Gastrocnemius medialis (tissue), 4 donors: ENCODE results near the gene RNF2. TPM values are rescaled to one million over a fixed set of nuclear protein-coding genes. Genes with fewer than 3 reads are reported as not detected.

ENCODE experiments used
- ATAC-seq, 2 donors: fragments of 150-250 bp; one replicate each; pipeline ENCODE4 v1.9.1; 2016
- DNase-seq, 2 donors: peaks; one replicate each; pipeline ENCODE4 v3.0.0-alpha.2; 2019
- H3K27ac ChIP-seq, 4 donors: fragments of 200-600 bp; sonication (generic); 1 replicate in 1 of 4; 2 replicates in 3 of 4; pipeline ENCODE4 v1.5.1; 2016 to 2018; ENCODE audit warnings: mild to moderate bottlenecking in 2 of 4, moderate library complexity in 1 of 4
- H3K27me3 ChIP-seq, 3 donors: fragments of 200-600 bp; sonication (generic) in 2 of 3; 1 replicate in 1 of 3; 2 replicates in 2 of 3; pipeline versions ENCODE4 v1.5.1 to v1.6.0; 2016 to 2019; ENCODE audit warnings: mild to moderate bottlenecking in 1 of 3, moderate library complexity in 1 of 3
- H3K36me3 ChIP-seq, 2 donors: fragments of 200-600 bp; sonication (generic) in 1 of 2; one replicate each; pipeline ENCODE4 v1.5.1; 2017 to 2018
- H3K4me1 ChIP-seq, 2 donors: fragments of 200-600 bp; sonication (generic) in 1 of 2; one replicate each; pipeline ENCODE4 v1.5.1; 2016 to 2017; ENCODE audit warnings: mild to moderate bottlenecking in 2 of 2
- H3K4me3 ChIP-seq, 4 donors: fragments of 200-600 bp; sonication (generic) in 3 of 4; 1 replicate in 1 of 4; 2 replicates in 3 of 4; pipeline ENCODE4 v1.5.1; 2016 to 2019; ENCODE audit warnings: mild to moderate bottlenecking in 2 of 4
- H3K9me3 ChIP-seq, 3 donors: fragments of 200-600 bp; sonication (generic) in 2 of 3; 1 replicate in 1 of 3; 2 replicates in 2 of 3; pipeline ENCODE4 v1.5.1; 2016 to 2019
- CTCF ChIP-seq, 5 experiments: fragments of 450-650 bp in 3 of 5; fragments of 200-600 bp in 2 of 5; sonication (generic) in 2 of 5; IDR thresholded peaks in 4 of 5; conservative IDR thresholded peaks in 1 of 5; 1 replicate in 4 of 5; 2 replicates in 1 of 5; pipeline ENCODE4 v1.5.1; 2016 to 2019; ENCODE audit warnings: antibody characterized with exemption in 5 of 5, mild to moderate bottlenecking in 3 of 5, moderate library complexity in 3 of 5
- POLR2A ChIP-seq, 2 donors: fragments of 450-650 bp; IDR thresholded peaks; one replicate each; pipeline ENCODE4 v1.6.1; 2017; ENCODE audit warnings: antibody characterized with exemption in 2 of 2, mild to moderate bottlenecking in 2 of 2, moderate library complexity in 2 of 2
- in situ Hi-C, 4 donors: fragments of 200-750 bp; cut with MboI; loops; one replicate each; pipeline versions ENCODE4 v1.15.0 to v1.8.0; 2017; ENCODE audit warnings: low sequenced_read_pairs in 4 of 4
- intact Hi-C: fragments of 100-400 bp; cut with DNase I; formaldehyde crosslinking; loops from one replicate; pipeline ENCODE4 v1.15.1; 2023; ENCODE audit warnings: low total_unique reads
- total RNA-seq, 4 donors: library from RNA; depleted of rRNA; stranded (reverse); fragments of >200 nt; gene quantifications; one replicate each; pipeline versions ENCODE4 v1.1.0 to v1.2.3, GENCODE V29; 2016

Gene RNF2
- total RNA-seq, 4 donors from 2014 or later: 5.4 to 11.0 (median 7.3) TPM

DNA sequence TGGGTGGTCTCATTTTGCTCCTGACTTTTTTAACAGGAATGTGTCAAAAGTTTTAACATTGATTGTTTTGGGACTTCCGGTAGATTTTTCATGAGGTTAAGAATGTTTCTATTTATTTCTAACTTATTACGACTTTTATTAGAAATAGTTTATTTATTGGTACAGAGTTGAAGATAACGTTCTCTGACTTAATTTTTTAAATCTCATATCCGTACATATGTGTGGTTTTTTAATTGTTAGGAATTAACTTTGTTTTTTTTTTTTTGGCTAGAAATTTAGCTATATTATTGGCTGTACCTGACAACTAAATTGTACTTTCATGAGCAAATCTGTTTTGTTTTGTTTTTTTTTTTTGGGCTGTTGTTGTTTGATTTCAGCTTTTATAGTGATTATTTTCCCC is 32.0 kb downstream of the RNF2 start:
- H3K9me3 ChIP-seq: no peaks in the 10 kb centered on the region
- H3K27ac ChIP-seq: no peak overlapping the region
- no peaks in the 10 kb centered on the region for H3K36me3 ChIP-seq
- no peak for DNase-seq
- intact Hi-C loops (no loop called here), in situ Hi-C loops (no loop called here)
- TF ChIP-seq CTCF (IDR thresholded peaks at IDR 0.05 in 4 of 5, conservative IDR thresholded peaks at IDR 0.05 in 1 of 5): no peak
- no peak for TF ChIP-seq POLR2A (IDR thresholded peaks at IDR 0.05)
- no peak overlapping the region for H3K4me3 ChIP-seq
- H3K4me1 ChIP-seq: peaks cover 0 to 4% of the 10 kb centered on the region in 2 donors
- no peaks in the 10 kb centered on the region for H3K27me3 ChIP-seq
- ATAC-seq: no peak

DNA sequence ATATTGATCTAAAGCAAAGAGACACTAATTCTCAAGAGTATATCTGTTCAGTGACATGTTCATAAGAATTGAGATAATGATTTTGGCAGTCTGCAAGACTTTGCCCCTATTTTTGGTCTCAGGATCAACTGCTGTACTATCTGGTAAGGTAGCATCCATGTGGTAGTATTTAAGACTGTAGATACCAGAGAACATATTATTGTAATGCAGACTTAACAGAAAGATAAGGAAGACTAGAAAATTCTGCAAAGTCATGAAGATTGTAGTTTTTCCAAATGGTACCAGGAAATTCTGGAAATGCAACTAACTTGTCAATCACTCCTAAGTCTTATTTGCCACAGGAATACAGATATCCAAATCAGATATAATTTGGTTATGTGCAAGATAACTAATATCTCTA is 35.1 kb downstream of the RNF2 start:
- H3K9me3 ChIP-seq: no peaks in the 10 kb centered on the region
- no peaks in the 10 kb centered on the region for H3K27me3 ChIP-seq
- no peak overlapping the region for H3K27ac ChIP-seq
- no peak for TF ChIP-seq POLR2A (IDR thresholded peaks at IDR 0.05)
- TF ChIP-seq CTCF (IDR thresholded peaks at IDR 0.05 in 4 of 5, conservative IDR thresholded peaks at IDR 0.05 in 1 of 5): no peak
- ATAC-seq: no peak
- peaks cover 0 to 4% of the 10 kb centered on the region in 2 donors for H3K4me1 ChIP-seq
- in situ Hi-C loops: no loop called here
- intact Hi-C loops: no loop called here
- no peaks in the 10 kb centered on the region for H3K36me3 ChIP-seq
- H3K4me3 ChIP-seq: no peak overlapping the region
- DNase-seq: no peak

- Histone ChIP-seq H3K27ac (no peak overlapping the region), H3K36me3 (peaks cover 0 to 11% of the 10 kb centered on the region in 2 donors), H3K9me3 (no peaks in the 10 kb centered on the region), H3K4me1 (peaks cover 0 to 4% of the 10 kb centered on the region in 2 donors), H3K4me3 (no peak overlapping the region), H3K27me3 (no peaks in the 10 kb centered on the region)
- intact Hi-C loops: no loop called here
- DNase-seq (no peak), ATAC-seq (no peak)
- TF ChIP-seq CTCF (IDR thresholded peaks at IDR 0.05 in 4 of 5, conservative IDR thresholded peaks at IDR 0.05 in 1 of 5): no peak
- TF ChIP-seq POLR2A (IDR thresholded peaks at IDR 0.05): no peak
- in situ Hi-C loops: no loop called here
Observed at GRCh38 chr1:185083818-185084217, 38.5 kb downstream of the RNF2 start.

DNA sequence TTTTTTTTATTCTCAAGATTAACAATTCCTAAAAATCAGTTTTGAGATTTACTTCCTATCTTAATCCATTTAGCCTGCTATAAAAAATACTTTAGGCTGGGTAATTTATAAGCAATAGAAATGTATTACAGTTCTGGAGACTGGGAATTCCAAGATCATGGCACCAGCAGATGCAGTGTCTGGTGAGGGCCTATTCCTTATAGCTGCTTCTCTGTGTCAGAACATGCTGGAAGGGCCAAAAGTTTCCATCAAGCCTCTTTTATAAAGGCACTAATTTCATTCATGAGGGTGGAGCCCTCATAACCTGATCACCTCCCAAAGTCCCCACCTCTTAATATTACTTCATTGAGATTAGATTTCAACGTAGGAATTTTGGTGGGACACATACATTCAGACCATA is 41.7 kb downstream of the RNF2 start:
- intact Hi-C loops: no loop called here
- no peak for TF ChIP-seq CTCF (IDR thresholded peaks at IDR 0.05 in 4 of 5, conservative IDR thresholded peaks at IDR 0.05 in 1 of 5)
- TF ChIP-seq POLR2A (IDR thresholded peaks at IDR 0.05): no peak
- in situ Hi-C loops: no loop called here
- H3K4me3 ChIP-seq: no peak overlapping the region
- H3K9me3 ChIP-seq: no peaks in the 10 kb centered on the region
- no peaks in the 10 kb centered on the region for H3K4me1 ChIP-seq
- H3K27ac ChIP-seq: no peak overlapping the region
- peaks cover 0 to 15% of the 10 kb centered on the region in 2 donors for H3K36me3 ChIP-seq
- no peak for ATAC-seq
- no peaks in the 10 kb centered on the region for H3K27me3 ChIP-seq
- no peak for DNase-seq

DNA sequence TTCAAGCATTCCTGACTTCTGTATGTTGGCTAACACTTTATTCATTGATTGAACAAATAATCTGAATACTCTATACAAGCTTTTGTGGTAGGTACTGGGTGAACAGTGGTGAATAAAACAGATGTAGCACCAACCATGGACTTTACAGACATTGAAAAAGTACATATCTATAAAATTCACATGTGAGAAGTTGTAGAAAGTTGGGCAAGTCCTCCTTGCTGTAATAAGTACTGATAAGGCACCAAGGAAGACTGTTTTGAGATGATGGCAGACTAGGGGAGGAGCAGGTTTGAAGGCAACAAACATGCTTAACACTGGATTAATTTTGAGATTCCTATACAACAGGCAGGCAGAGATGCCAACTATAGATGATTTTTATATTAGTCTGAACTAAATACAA is 42.4 kb downstream of the RNF2 start:
- TF ChIP-seq CTCF (IDR thresholded peaks at IDR 0.05 in 4 of 5, conservative IDR thresholded peaks at IDR 0.05 in 1 of 5): no peak
- no peak for TF ChIP-seq POLR2A (IDR thresholded peaks at IDR 0.05)
- Histone ChIP-seq H3K9me3 (no peaks in the 10 kb centered on the region), H3K27me3 (no peaks in the 10 kb centered on the region), H3K4me3 (no peak overlapping the region), H3K36me3 (peaks cover 0 to 15% of the 10 kb centered on the region in 2 donors), H3K4me1 (no peaks in the 10 kb centered on the region), H3K27ac (no peak overlapping the region)
- ATAC-seq: no peak
- DNase-seq: no peak
- in situ Hi-C loops: no loop called here
- intact Hi-C loops: no loop called here
